Measurements from ENCODE around the gene DOLPP1.
"Not testable (repeated sequence)": the region's sequence is repeated elsewhere in the genome, so short reads cannot be mapped to it uniquely, and the experiment has no call there.

DOLPP1 gene

GRCh38 chr9:129111528-129112151 lies 30.7 kb downstream of the DOLPP1 start:
- DNase-seq (ENCODE audit: low read depth in 2 of 2), result no peak

- DNase-seq (ENCODE audit: low read depth in 2 of 2), result not testable (repeated sequence)
Observed at GRCh38 chr9:129112526-129112925, 31.6 kb downstream of the DOLPP1 start.

- DNase-seq (ENCODE audit: low read depth in 2 of 2), result no peak
Observed at GRCh38 chr9:129113645-129114304, 32.9 kb downstream of the DOLPP1 start.

GRCh38 chr9:129118799-129119198 lies 37.9 kb downstream of the DOLPP1 start:
- DNase-seq (ENCODE audit: low read depth in 2 of 2), result no peak

- DNase-seq (ENCODE audit: low read depth in 2 of 2), result no peak
Observed at GRCh38 chr9:129121483-129121882, 40.6 kb downstream of the DOLPP1 start.

- no peak for DNase-seq (ENCODE audit: low read depth in 2 of 2)
Observed at GRCh38 chr9:129122133-129122532, 41.2 kb downstream of the DOLPP1 start.

GRCh38 chr9:129122976-129123375 lies 42.1 kb downstream of the DOLPP1 start:
- not testable (repeated sequence) for DNase-seq (ENCODE audit: low read depth in 2 of 2)

GRCh38 chr9:129124506-129125069 lies 43.7 kb downstream of the DOLPP1 start:
- no peak for DNase-seq (ENCODE audit: low read depth in 2 of 2)

GRCh38 chr9:129125478-129125877 lies 44.6 kb downstream of the DOLPP1 start:
- no peak for DNase-seq (ENCODE audit: low read depth in 2 of 2)

GRCh38 chr9:129126749-129127618 lies 46.1 kb downstream of the DOLPP1 start:
- DNase-seq (ENCODE audit: low read depth in 2 of 2), result no peak

- no peak for DNase-seq (ENCODE audit: low read depth in 2 of 2)
Observed at GRCh38 chr9:129128689-129129088, 47.8 kb downstream of the DOLPP1 start.

GRCh38 chr9:129130271-129130670 lies 49.4 kb downstream of the DOLPP1 start:
- DNase-seq (ENCODE audit: low read depth in 2 of 2), result not testable (repeated sequence)

GRCh38 chr9:129130791-129131190 lies 49.9 kb downstream of the DOLPP1 start:
- DNase-seq (ENCODE audit: low read depth in 2 of 2), result no peak

GRCh38 chr9:129131300-129132145 lies 50.6 kb downstream of the DOLPP1 start:
- DNase-seq (ENCODE audit: low read depth in 2 of 2), result peak; percentile 73 to 76

GRCh38 chr9:129133082-129133481 lies 52.2 kb downstream of the DOLPP1 start:
- no peak for DNase-seq (ENCODE audit: low read depth in 2 of 2)

- DNase-seq (ENCODE audit: low read depth in 2 of 2), result no peak
Observed at GRCh38 chr9:129135476-129135875, 54.6 kb downstream of the DOLPP1 start.

- DNase-seq (ENCODE audit: low read depth in 2 of 2), result no peak
Observed at GRCh38 chr9:129136446-129137035, 55.6 kb downstream of the DOLPP1 start.

- no peak for DNase-seq (ENCODE audit: low read depth in 2 of 2)
Observed at GRCh38 chr9:129137292-129138143, 56.6 kb downstream of the DOLPP1 start.

- DNase-seq (ENCODE audit: low read depth in 2 of 2), result no peak
Observed at GRCh38 chr9:129138144-129138462, 57.2 kb downstream of the DOLPP1 start.
